ENCODE measurements around the gene CD1C. TPM values are rescaled to one million over a fixed set of nuclear protein-coding genes. Genes with fewer than 3 reads are reported as not detected.

CD1C gene
- not detected for total RNA-seq

DNA sequence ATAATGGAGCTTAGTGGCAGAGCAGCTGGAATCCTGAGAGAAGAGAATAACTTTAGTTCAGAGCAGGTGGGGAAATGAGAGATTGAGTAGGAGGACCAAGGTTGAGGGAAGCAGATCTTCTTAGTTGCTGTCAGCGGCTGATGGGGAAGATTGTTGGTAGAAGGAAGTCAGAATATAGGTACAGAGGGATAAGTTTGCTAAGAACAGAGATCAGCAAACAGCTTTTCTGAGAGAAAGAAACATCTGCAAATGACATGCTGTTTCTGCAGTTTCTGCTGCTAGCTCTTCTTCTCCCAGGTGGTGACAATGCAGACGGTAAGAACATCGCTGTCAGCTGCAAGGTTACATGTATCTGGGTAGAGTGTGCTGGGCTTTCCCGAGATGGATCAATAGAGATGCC lies at the start of gene CD1C:
Gene CD1C, plus strand, starts transcription at position 113 of the 400 bp plus-strand sequence. Its CDS starts 142 bp downstream, at position 255.

DNA sequence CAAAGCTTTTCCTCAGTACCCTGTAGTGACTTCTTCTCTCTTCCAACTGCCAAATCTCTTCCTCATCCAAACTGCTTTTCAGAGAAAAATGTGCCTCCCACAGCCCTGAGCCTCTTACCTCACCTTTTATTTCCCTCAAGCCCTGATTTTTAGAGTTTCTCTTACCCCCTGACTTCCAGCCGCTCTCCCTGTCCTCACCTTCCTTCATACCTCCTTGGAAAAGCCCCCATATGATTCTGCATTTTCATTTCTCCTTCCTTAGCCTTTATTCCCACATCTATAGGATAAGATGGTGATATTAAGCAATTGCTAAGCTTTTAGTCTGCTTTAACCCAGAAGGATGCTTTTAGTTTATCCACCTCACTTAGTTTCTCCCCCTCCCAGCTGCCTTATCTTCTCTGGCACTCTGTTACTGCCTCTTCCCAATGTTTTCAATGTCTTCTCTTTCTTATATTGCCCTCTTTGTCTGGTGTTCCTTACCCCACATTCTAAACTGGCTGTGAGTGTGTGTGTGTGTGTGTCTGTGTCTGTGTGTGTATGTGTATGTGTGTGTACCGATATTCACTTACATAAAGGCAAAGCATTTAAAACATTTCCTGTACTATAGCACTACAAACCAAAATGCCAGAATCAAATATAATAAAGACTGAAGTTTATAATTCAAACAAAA lies 41.9 kb downstream of the CD1C start, which contains the start of gene CD1B:
Gene CD1B, minus strand, starts transcription at position 51 of the 670 bp plus-strand sequence. CDS start 108 bp downstream, outside the sequence.

Other genes with a start within 250 kb of the CD1C start
- 0.23 TPM for gene CD1D, start 109.0 kb upstream of the CD1C start, total RNA-seq
- gene CD1A, start 35.5 kb upstream of the CD1C start, total RNA-seq = not detected
- not detected for gene CD1B, start 41.6 kb downstream of the CD1C start, total RNA-seq
- not detected for gene CD1E, start 64.0 kb downstream of the CD1C start, total RNA-seq
- gene OR10T2, start 109.5 kb downstream of the CD1C start, total RNA-seq = not detected
- not detected for gene OR10K2, start 136.3 kb downstream of the CD1C start, total RNA-seq
- not detected for gene OR10K1, start 171.9 kb downstream of the CD1C start, total RNA-seq
- not detected for gene OR10R2, start 182.3 kb downstream of the CD1C start, total RNA-seq

Measured in diencephalon (tissue), 1 donor.